Measurements from ENCODE around the gene FMN1.

The FMN1 gene

DNA sequence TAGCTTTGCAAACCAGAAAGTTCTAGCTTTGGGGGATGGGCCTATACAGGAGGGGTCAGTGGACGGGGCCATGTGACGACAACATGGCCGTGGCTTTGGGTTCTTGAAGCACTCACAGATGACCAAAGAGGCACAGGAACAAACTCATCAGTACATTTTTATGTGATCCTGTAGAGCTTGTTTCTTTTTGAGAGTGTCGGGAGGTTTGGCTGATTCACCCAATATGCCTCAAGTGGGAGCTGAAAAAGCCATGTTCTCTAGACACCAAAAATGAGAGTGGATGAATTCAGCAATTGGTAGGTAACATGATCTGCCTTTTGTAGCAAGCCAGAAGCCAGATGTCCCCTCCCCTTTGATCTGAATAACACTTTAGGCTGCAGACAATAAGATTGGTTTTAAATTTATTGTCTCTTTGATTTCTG, 446.6 kb downstream of the FMN1 start:
- TF ChIP-seq TAF1 (IDR thresholded peaks at IDR 0.05; ENCODE audit: borderline replicate concordance, low read depth, low read length) (no peak), POLR2AphosphoS5 (IDR thresholded peaks at IDR 0.05; ENCODE audit: low read depth, low read length) (no peak), POLR2A (IDR thresholded peaks at IDR 0.05; ENCODE audit: low read depth, low read length) (no peak)
- FAIRE-seq: no peak
- DNase-seq (ENCODE audit: insufficient read length): no peak

DNA sequence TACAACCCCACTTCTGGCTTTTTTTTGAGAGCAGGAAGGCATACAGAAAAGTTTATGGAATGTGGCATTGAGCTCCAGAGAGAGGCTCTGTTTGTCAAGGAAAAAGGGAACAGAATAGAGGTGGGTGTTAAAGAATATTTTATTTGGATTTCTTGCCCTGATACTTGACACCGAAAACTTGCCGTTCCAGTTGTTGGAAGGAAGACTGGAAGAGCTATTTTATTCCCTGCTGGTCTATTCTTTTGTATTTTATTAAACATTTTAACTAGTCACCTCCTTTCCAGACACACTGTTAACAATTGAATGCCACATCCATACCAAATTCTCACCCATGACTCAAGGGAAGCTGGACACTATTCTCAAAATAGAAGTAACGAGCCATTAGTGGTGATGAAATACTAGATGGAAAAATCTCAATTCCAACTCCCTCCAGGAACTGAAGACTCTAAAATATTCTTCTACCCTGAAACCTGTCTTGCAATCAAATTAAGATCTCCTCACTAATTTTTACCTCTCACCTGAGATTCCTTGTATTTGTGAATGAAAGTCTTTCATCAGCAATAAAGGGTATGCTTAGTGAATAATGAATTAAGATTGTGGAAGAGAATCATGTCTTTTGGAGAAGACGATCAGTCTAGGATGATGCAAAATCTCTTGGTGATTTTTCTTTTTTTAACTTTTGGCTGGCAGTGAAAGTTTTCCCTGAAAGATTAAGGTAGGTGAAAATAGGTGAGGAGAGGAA, 448.2 kb downstream of the FMN1 start:
- no peak for TF ChIP-seq TAF1 (IDR thresholded peaks at IDR 0.05; ENCODE audit: borderline replicate concordance, low read depth, low read length)
- no peak for TF ChIP-seq POLR2AphosphoS5 (IDR thresholded peaks at IDR 0.05; ENCODE audit: low read depth, low read length)
- no peak for TF ChIP-seq POLR2A (IDR thresholded peaks at IDR 0.05; ENCODE audit: low read depth, low read length)
- DNase-seq (ENCODE audit: insufficient read length) (no peak), FAIRE-seq (no peak)

DNA sequence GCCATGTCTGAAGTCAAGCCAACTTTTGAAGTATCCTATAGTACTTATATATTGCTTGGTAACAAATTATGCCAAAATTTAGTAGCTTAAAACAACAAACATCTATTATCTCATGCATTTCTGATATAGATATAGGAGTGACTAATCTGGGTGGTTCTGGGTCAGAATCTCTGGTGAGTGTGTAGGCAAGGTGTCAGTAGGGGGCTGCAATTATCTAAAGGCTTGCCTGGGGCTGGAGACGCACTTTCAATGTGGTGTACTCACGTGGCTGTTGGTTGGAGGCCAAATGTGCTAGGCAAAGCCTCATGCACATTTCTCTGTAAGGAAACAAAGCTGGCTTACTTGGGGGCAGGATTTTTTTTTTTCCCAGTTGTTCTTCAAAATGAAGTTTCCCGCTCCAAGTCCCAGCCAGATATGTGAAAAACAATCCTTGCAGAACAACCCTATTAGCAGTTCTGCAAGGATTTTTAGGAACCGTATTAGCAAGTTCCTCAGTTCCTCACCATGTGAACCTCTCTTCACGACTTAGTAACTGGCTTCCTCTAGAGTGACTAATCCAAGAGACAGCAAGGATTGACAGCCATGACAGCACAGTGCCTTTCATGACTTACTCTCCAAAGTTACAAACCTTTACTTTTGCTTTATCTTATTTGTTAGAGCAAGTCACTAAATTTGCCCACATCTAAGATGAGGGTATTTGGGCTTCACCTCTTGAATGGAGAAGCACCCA, 450.9 kb downstream of the FMN1 start:
- no peak for DNase-seq (ENCODE audit: insufficient read length)
- TF ChIP-seq POLR2A (IDR thresholded peaks at IDR 0.05; ENCODE audit: low read depth, low read length): no peak
- no peak for TF ChIP-seq POLR2AphosphoS5 (IDR thresholded peaks at IDR 0.05; ENCODE audit: low read depth, low read length)
- TF ChIP-seq TAF1 (IDR thresholded peaks at IDR 0.05; ENCODE audit: borderline replicate concordance, low read depth, low read length): no peak
- no peak for FAIRE-seq

DNA sequence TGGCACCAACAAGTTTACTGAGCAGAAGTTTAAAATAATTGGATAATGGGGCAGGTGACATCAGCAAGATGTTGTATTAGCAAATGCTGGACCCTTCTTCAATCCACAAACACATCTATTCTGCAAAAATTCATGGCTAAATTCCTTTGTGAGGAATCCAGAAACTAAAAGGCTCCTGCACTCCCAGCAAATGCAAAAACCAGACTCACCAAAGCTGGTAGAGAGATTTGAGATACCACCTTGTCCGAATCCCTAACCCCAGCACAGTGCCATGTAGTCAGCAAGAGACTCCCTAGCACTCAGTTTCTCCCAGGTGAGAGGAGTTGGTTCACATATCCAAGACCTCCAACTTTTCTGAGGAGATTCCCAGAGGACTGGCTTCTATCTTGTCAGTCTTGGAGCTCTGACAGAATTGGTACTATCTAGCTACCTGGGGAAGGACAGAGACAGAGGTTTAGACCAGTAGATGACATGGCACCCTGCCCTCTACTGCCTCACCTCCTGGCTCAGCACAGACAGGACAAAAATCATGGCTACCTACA, 454.9 kb downstream of the FMN1 start:
- FAIRE-seq: no peak
- TF ChIP-seq POLR2A (IDR thresholded peaks at IDR 0.05; ENCODE audit: low read depth, low read length): no peak
- TF ChIP-seq POLR2AphosphoS5 (IDR thresholded peaks at IDR 0.05; ENCODE audit: low read depth, low read length): no peak
- TF ChIP-seq TAF1 (IDR thresholded peaks at IDR 0.05; ENCODE audit: borderline replicate concordance, low read depth, low read length): no peak
- DNase-seq (ENCODE audit: insufficient read length): no peak

DNA sequence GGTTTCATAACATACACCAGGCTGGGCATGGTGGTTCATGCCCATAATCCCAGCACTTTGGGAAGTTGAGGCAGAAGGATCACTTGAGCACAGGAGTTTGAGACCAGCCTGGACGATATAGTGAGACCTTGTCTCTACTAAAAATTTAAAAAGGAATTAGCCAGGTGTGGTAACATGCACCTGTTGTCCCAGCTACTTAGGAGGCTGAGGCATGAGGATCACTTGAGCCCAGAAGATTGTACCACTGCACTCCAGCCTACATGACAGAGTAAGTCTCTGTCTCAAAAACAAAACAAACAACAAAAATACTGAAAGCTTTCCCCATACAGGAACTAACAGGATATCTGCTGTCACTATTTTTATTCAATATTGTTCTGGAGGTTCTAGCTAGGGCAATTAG, 455.8 kb downstream of the FMN1 start:
- TF ChIP-seq POLR2AphosphoS5 (IDR thresholded peaks at IDR 0.05; ENCODE audit: low read depth, low read length) (no peak), TAF1 (IDR thresholded peaks at IDR 0.05; ENCODE audit: borderline replicate concordance, low read depth, low read length) (no peak), POLR2A (IDR thresholded peaks at IDR 0.05; ENCODE audit: low read depth, low read length) (no peak)
- DNase-seq (ENCODE audit: insufficient read length): no peak
- FAIRE-seq: no peak

DNA sequence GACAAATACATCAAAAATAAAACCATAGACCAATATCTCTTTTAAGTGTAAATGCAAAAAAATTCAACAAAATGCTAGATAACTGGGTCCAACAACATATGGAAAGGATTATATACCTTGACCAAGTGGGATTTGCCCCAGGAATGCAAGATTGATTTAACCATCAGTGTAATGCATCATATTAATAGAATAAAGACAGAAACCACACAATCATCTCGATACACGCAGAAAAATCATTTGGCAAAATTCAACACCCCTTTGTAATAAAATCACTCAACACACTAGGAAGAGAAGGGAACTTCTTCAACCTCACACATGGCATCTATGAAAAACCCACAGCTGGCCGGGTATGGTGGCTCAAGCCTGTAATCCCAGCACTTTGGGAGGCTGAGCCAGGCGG, 457.2 kb downstream of the FMN1 start:
- TF ChIP-seq TAF1 (IDR thresholded peaks at IDR 0.05; ENCODE audit: borderline replicate concordance, low read depth, low read length) (no peak), POLR2AphosphoS5 (IDR thresholded peaks at IDR 0.05; ENCODE audit: low read depth, low read length) (no peak), POLR2A (IDR thresholded peaks at IDR 0.05; ENCODE audit: low read depth, low read length) (no peak)
- FAIRE-seq (no peak), DNase-seq (ENCODE audit: insufficient read length) (no peak)

DNA sequence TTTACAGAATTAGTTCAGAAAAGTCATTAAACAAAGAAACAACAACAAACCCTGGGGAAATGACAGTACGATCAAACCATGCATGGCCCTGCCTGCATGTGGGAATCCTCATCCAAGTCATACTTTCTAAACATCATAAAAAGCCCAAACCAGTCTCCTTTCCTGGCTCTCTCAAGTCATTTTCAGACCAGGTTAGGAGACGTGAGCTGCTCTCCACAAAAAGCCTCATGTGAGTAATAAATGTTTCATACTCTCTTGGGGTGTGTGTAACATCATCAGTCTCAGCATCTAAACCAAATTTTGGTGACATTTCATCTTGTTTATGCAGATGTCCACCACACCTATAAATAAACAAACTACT, 457.8 kb downstream of the FMN1 start:
- DNase-seq (ENCODE audit: insufficient read length) (no peak), FAIRE-seq (no peak)
- TF ChIP-seq POLR2A (IDR thresholded peaks at IDR 0.05; ENCODE audit: low read depth, low read length) (no peak), TAF1 (IDR thresholded peaks at IDR 0.05; ENCODE audit: borderline replicate concordance, low read depth, low read length) (no peak), POLR2AphosphoS5 (IDR thresholded peaks at IDR 0.05; ENCODE audit: low read depth, low read length) (no peak)

DNA sequence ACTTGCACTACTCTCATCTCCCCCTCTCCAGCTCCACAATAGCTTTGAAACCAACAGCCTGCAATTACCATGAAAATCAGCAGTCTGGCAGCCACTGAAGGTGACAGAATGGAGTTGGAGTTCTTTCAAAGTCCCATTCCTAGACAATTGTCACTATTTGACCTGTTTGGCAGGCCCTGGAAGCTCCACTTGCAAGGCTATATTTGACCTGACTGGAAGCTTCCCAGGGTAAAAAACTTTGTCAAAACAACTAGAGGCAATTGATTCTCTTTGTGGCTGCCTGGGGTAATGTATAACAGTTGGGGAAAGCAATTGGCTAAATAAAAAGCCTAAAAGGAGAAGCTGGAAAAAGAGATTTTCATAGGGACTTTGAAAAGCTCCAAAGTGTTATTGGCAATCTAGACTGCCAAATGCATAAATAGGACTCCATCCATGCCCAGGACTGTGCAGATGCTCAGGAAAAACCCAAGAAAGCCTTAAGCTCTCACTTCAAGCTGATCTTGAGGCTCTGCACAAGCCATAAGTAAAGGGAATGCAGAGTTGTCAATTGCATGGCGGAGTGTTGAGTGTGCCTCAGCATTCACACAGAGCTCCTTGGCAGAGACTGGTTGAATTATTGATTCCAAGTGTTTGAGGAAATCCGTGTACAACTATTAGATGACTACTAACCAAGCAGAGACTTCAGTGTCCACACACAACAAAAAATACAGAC, 458.4 kb downstream of the FMN1 start:
- TF ChIP-seq POLR2A (IDR thresholded peaks at IDR 0.05; ENCODE audit: low read depth, low read length) (no peak), POLR2AphosphoS5 (IDR thresholded peaks at IDR 0.05; ENCODE audit: low read depth, low read length) (no peak), TAF1 (IDR thresholded peaks at IDR 0.05; ENCODE audit: borderline replicate concordance, low read depth, low read length) (no peak)
- no peak for DNase-seq (ENCODE audit: insufficient read length)
- FAIRE-seq: no peak

DNA sequence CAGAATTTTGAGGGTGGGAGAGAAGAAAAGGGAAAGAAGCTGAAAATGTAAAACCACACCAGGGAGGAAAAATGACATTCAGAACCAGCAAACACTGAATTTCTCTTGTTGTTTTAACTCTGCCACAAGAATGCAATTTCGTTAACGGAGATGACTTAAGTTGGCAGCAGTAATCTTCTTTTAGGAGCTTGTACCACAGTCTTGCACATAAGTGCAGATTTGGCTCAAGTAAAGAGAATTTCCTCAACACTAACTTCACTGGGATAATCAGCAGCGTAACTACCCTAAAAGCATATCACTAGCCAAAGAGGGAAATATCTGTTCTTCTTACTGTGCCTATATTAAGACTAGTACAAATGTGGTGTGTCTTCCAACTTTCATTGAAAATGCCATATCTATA, 461.2 kb downstream of the FMN1 start:
- no peak for TF ChIP-seq POLR2AphosphoS5 (IDR thresholded peaks at IDR 0.05; ENCODE audit: low read depth, low read length)
- no peak for DNase-seq (ENCODE audit: insufficient read length)
- FAIRE-seq: no peak

DNA sequence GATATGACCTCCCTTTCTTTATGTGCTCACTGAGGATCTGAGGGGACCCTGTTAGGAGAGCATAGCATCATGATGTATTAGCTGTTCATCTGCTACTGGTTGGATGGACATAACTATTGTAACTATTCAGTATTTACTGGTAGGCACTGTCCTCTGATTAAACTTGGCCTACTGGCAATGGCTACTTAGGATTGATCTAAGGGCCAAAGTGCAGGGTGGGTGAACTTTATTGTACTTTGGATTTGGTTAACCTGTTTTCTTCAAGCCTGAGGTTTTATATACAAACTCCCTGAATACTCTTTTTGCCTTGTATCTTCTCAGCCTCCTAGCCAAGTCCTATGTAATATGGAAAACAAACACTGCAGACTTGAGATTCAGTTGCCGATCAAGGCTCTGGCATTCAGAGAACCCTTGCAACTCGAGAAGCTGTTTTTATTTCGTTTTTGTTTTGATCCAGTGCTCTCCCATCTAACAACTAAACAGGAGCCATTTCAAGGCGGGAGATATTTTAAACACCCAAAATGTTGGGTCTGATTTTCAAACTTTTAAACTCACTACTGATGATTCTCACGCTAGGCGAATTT, 461.8 kb downstream of the FMN1 start:
- TF ChIP-seq POLR2A (IDR thresholded peaks at IDR 0.05; ENCODE audit: low read depth, low read length) (no peak), POLR2AphosphoS5 (IDR thresholded peaks at IDR 0.05; ENCODE audit: low read depth, low read length) (no peak), TAF1 (IDR thresholded peaks at IDR 0.05; ENCODE audit: borderline replicate concordance, low read depth, low read length) (no peak)
- DNase-seq (ENCODE audit: insufficient read length) (no peak), FAIRE-seq (no peak)

All from GM12892 (cell line).